HEK293 (cell line): ENCODE measurements around the gene COA6.

Source experiments
- GLI4 ChIP-seq: fragments of 450-650 bp; formaldehyde crosslinking; IDR thresholded peaks from 2 replicates; pipeline ENCODE4 v1.5.1; 2016; ENCODE audit warnings: missing biosample characterization, missing genetic modification characterization
- KLF16 ChIP-seq: fragments of 450-650 bp; formaldehyde crosslinking; IDR thresholded peaks from 2 replicates; pipeline ENCODE4 v1.5.1; 2017; ENCODE audit warnings: missing biosample characterization, missing genetic modification characterization
- ZFHX2 ChIP-seq: fragments of 450-650 bp; formaldehyde crosslinking; conservative IDR thresholded peaks from 2 replicates; pipeline ENCODE4 v1.5.1; 2016; ENCODE audit warnings: missing biosample characterization, missing genetic modification characterization
- ZNF157 ChIP-seq: fragments of 450-650 bp; formaldehyde crosslinking; IDR thresholded peaks from 2 replicates; pipeline ENCODE4 v1.5.1; 2016; ENCODE audit warnings: missing biosample characterization, missing genetic modification characterization
- ZNF24 ChIP-seq: fragments of 450-650 bp; formaldehyde crosslinking; IDR thresholded peaks from 2 replicates; pipeline ENCODE4 v1.5.1; 2016; ENCODE audit warnings: missing biosample characterization, missing genetic modification characterization
- ZNF274 ChIP-seq, 2 experiments: fragments of 200-500 bp in 1 of 2; fragments of 450-650 bp in 1 of 2; sonication (Bioruptor generic) in 1 of 2; formaldehyde crosslinking in 1 of 2; IDR thresholded peaks; 2 replicates each; pipeline versions ENCODE4 v1.5.1 to v1.6.1; 2014 to 2016; ENCODE audit warnings: borderline replicate concordance in 1 of 2, inconsistent platforms in 1 of 2, low read length in 1 of 2, missing biosample characterization in 1 of 2, missing genetic modification characterization in 1 of 2
- ZNF585B ChIP-seq: fragments of 450-650 bp; formaldehyde crosslinking; IDR thresholded peaks from 2 replicates; pipeline ENCODE4 v1.5.1; 2016; ENCODE audit warnings: missing biosample characterization, missing genetic modification characterization
- ZNF777 ChIP-seq: fragments of 450-650 bp; formaldehyde crosslinking; IDR thresholded peaks from 2 replicates; pipeline ENCODE4 v1.5.1; 2017; ENCODE audit warnings: missing biosample characterization, missing genetic modification characterization, borderline replicate concordance
- TF ChIP-seq, protein P1 (sequence below): fragments of 450-650 bp; formaldehyde crosslinking; IDR thresholded peaks from 2 replicates; pipeline ENCODE4 v1.5.1; 2016; ENCODE audit warnings: missing biosample characterization, missing genetic modification characterization
- TF ChIP-seq, protein P2 (sequence below): fragments of 450-650 bp; formaldehyde crosslinking; IDR thresholded peaks from 2 replicates; pipeline ENCODE4 v1.5.1; 2016; ENCODE audit warnings: missing biosample characterization, missing genetic modification characterization

DNA sequence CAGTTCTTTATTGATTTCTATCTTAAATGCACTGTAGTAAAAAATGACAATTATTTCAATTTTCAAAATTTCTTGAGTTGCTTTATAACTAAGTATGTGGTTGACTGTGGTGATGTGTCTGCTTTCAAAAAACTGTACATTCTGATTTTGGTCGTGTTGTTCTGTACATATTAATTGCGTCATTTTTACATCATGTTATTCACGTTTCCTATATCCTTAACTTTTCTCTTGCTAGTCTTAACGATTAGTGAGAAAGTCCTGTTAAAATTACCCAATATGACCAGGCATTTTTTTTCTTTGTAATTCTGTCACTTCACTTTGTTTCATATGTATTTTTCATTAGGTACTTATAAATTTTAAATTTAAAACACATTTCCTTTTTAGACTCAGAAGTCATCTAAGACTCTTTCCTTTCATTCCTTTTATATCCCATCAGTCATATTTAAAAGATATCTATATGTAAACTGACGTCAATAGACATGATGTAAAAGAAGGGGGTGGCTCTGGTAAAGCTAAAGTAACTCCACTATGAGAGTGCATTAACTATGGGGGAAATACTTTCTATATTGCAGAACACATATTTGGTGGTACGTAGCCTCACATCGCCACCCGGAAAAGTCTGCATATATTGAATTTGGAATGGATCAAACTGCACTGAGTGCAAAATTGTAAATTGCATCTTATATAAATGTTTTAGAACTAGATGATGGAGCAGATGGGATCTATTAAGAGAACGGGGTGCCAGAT lies 1.1 kb upstream of the COA6 start:
- TF ChIP-seq, protein P1, sequence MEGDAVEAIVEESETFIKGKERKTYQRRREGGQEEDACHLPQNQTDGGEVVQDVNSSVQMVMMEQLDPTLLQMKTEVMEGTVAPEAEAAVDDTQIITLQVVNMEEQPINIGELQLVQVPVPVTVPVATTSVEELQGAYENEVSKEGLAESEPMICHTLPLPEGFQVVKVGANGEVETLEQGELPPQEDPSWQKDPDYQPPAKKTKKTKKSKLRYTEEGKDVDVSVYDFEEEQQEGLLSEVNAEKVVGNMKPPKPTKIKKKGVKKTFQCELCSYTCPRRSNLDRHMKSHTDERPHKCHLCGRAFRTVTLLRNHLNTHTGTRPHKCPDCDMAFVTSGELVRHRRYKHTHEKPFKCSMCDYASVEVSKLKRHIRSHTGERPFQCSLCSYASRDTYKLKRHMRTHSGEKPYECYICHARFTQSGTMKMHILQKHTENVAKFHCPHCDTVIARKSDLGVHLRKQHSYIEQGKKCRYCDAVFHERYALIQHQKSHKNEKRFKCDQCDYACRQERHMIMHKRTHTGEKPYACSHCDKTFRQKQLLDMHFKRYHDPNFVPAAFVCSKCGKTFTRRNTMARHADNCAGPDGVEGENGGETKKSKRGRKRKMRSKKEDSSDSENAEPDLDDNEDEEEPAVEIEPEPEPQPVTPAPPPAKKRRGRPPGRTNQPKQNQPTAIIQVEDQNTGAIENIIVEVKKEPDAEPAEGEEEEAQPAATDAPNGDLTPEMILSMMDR = no peak
- TF ChIP-seq ZNF24 (tag by site-specific recombination) (no peak), GLI4 (tag by site-specific recombination) (no peak), KLF16 (tag by site-specific recombination) (no peak), ZNF157 (no peak), ZFHX2 (no peak), ZNF777 (tag by site-specific recombination) (no peak), ZNF585B (no peak), ZNF274 (IDR thresholded peaks at IDR 0.05; ENCODE audit: low read length) (no peak), ZNF274 (tag by site-specific recombination; IDR thresholded peaks at IDR 0.05; ENCODE audit: borderline replicate concordance) (no peak)
- TF ChIP-seq, protein P2, sequence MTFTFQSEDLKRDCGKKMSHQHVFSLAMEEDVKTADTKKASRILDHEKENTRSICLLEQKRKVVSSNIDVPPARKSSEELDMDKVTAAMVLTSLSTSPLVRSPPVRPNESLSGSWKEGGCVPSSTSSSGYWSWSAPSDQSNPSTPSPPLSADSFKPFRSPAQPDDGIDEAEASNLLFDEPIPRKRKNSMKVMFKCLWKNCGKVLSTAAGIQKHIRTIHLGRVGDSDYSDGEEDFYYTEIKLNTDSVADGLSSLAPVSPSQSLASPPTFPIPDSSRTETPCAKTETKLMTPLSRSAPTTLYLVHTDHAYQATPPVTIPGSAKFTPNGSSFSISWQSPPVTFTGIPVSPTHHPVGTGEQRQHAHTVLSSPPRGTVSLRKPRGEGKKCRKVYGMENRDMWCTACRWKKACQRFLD (tag by site-specific recombination) = no peak
